ENCODE results near the gene MYOZ1. TPM values are rescaled to one million over a fixed set of nuclear protein-coding genes. Genes with fewer than 3 reads are reported as not detected.

Gene MYOZ1
- total RNA-seq, 1 experiment from 2014 or later = 2.4 TPM

DNA sequence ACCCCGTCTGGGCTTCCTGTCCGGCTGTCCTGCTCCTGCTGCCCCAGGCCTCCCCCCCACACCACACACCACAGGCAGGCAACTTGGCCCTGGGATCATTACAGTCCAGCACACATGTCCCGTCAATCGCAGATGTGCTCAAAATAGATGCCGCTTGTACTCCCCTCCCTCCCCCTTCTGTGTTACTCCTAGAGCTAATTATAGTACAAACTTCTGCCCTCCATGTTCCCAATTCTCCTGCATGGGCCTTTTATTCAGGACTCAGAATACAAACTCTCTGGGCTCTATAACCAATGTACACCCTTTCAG lies 14.7 kb upstream of the MYOZ1 start, which contains the start of gene SYNPO2L:
Gene SYNPO2L (minus strand): TSS at position 40 of the 309 bp plus-strand sequence. CDS start 107 bp downstream, outside the sequence.
- Histone ChIP-seq H3K14ac (ENCODE audit: insufficient read depth, low read length) (no peak within 1 kb of the TSS), H4K8ac (replicated peaks; ENCODE audit: insufficient read length, low read depth, low read length) (no peak within 1 kb of the TSS), H2BK12ac (ENCODE audit: insufficient read length, low read depth, low read length) (no peak within 1 kb of the TSS), H2AFZ (ENCODE audit: low read length) (no peak within 1 kb of the TSS), H4K91ac (ENCODE audit: insufficient read length, low read depth, low read length) (no peak within 1 kb of the TSS), H3K18ac (ENCODE audit: insufficient read length, low read depth, low read length) (no peak within 1 kb of the TSS), H3K27ac (ENCODE audit: insufficient read length, low read depth, low read length) (no peak within 1 kb of the TSS), H3K9me3 (ENCODE audit: control insufficient read depth, low read depth, low read length) (no peaks in the 10 kb centered on the region), H3K27me3 (ENCODE audit: insufficient read depth, low read length) (no peaks in the 10 kb centered on the region), H3K23me2 (ENCODE audit: insufficient read length, low read depth, low read length, poor library complexity, severe bottlenecking) (no peaks in the 10 kb centered on the region), H2AK5ac (ENCODE audit: insufficient read length, low read length) (no peak within 1 kb of the TSS), H3K4me2 (ENCODE audit: insufficient read depth, insufficient read length, low read length) (no peak within 1 kb of the TSS), H3K4ac (ENCODE audit: low read depth, low read length) (no peak within 1 kb of the TSS), H3T11ph (ENCODE audit: low read length) (no peak within 1 kb of the TSS), H3K4me1 (ENCODE audit: insufficient read depth, low read length) (no peaks in the 10 kb centered on the region), H3K23ac (ENCODE audit: insufficient read length, low read depth, low read length) (no peak within 1 kb of the TSS), H3K9ac (ENCODE audit: extremely low read depth, insufficient read length, low read length) (no peak within 1 kb of the TSS), H2BK5ac (ENCODE audit: insufficient read length, low read length) (no peak within 1 kb of the TSS), H3K79me1 (ENCODE audit: insufficient read depth, low read depth, low read length, poor library complexity, severe bottlenecking) (no peaks in the 10 kb centered on the region), H4K20me1 (ENCODE audit: control insufficient read depth, insufficient read depth, insufficient read length) (no peaks in the 10 kb centered on the region), H3K79me2 (ENCODE audit: insufficient read depth, low read length) (no peaks in the 10 kb centered on the region), H3K56ac (ENCODE audit: insufficient read length, low read depth, low read length) (no peak within 1 kb of the TSS), H4K5ac (ENCODE audit: insufficient read length, low read depth, low read length) (no peak within 1 kb of the TSS), H2BK20ac (ENCODE audit: low read depth, low read length, poor library complexity, severe bottlenecking) (no peak within 1 kb of the TSS), H2BK15ac (ENCODE audit: low read depth, low read length) (no peak within 1 kb of the TSS), H2BK120ac (ENCODE audit: low read depth, low read length, poor library complexity, severe bottlenecking) (no peak within 1 kb of the TSS)
- H3K4me3 Mint-ChIP-seq = no peak within 1 kb of the TSS
- H3K27ac Mint-ChIP-seq = 0 out of 7 replicates have a peak within 1 kb of the TSS, but pooled peaks of 1 of the 3 experiments have one; percentile 4
- no peaks in the 10 kb centered on the region; the same call in none of the 2 replicates for H3K27me3 Mint-ChIP-seq (ENCODE audit: low read depth)
- WGBS (ENCODE audit: extremely low coverage, insufficient read length, low lambda C conversion rate) = no CpG with 5 or more reads among the region's 5 CpGs
- DNase-seq = no peak
- no peaks in the 10 kb centered on the region for H3K9me3 Mint-ChIP-seq
- no peaks in the 10 kb centered on the region for H3K36me3 Mint-ChIP-seq (ENCODE audit: insufficient read depth in 1 of 3, low read depth in 3 of 3)
- TF ChIP-seq, protein P1, sequence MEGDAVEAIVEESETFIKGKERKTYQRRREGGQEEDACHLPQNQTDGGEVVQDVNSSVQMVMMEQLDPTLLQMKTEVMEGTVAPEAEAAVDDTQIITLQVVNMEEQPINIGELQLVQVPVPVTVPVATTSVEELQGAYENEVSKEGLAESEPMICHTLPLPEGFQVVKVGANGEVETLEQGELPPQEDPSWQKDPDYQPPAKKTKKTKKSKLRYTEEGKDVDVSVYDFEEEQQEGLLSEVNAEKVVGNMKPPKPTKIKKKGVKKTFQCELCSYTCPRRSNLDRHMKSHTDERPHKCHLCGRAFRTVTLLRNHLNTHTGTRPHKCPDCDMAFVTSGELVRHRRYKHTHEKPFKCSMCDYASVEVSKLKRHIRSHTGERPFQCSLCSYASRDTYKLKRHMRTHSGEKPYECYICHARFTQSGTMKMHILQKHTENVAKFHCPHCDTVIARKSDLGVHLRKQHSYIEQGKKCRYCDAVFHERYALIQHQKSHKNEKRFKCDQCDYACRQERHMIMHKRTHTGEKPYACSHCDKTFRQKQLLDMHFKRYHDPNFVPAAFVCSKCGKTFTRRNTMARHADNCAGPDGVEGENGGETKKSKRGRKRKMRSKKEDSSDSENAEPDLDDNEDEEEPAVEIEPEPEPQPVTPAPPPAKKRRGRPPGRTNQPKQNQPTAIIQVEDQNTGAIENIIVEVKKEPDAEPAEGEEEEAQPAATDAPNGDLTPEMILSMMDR (conservative IDR thresholded peaks at IDR 0.05) = no peak
- peaks cover 0 to under 1% of the 10 kb centered on the region in 2 experiments; a peak in 2 of 4 replicates for H3K4me1 Mint-ChIP-seq
